Subcutaneous abdominal adipose tissue (tissue), 5 donors: Measurements from ENCODE around the gene TMEM218.
A peak's percentile ranks its signal among the peaks of the same experiment; 100 is the strongest.

Experiments used
- H3K27ac ChIP-seq: one replicate; pipeline ENCODE4 v1.7.0; 2013; ENCODE audit warnings: low read depth, mild to moderate bottlenecking, inconsistent platforms, low read length, moderate library complexity
- H3K27me3 ChIP-seq, 5 donors: one replicate each; pipeline ENCODE4 v1.7.0; 2013; ENCODE audit warnings: low read length in 5 of 5, inconsistent platforms in 1 of 5; ENCODE audit not compliant: control insufficient read depth in 5 of 5, insufficient read depth in 4 of 5
- H3K36me3 ChIP-seq, 5 donors: one replicate each; pipeline ENCODE4 v1.7.0; 2013; ENCODE audit warnings: low read length in 5 of 5; ENCODE audit not compliant: control insufficient read depth in 5 of 5, insufficient read depth in 5 of 5
- H3K4me1 ChIP-seq, 5 donors: one replicate each; pipeline ENCODE4 v1.7.0; 2013; ENCODE audit warnings: low read length in 5 of 5, mild to moderate bottlenecking in 3 of 5, moderate library complexity in 1 of 5; ENCODE audit not compliant: control insufficient read depth in 5 of 5, insufficient read depth in 5 of 5
- H3K4me3 ChIP-seq, 5 donors: one replicate each; pipeline ENCODE4 v1.7.0; 2013; ENCODE audit warnings: low read length in 5 of 5, low read depth in 1 of 5
- H3K9ac ChIP-seq, 5 donors: one replicate each; pipeline ENCODE4 v1.7.0; 2013; ENCODE audit warnings: low read length in 5 of 5, mild to moderate bottlenecking in 4 of 5, moderate library complexity in 3 of 5
- H3K9me3 ChIP-seq, 5 donors: one replicate each; pipeline ENCODE4 v1.7.0; 2013; ENCODE audit warnings: low read length in 5 of 5; ENCODE audit not compliant: control insufficient read depth in 5 of 5
- donor health status: healthy.
- donor health status: healthy.
- donor health status: healthy.
- donor health status: healthy.
- donor health status: healthy.

The TMEM218 gene

GRCh38 chr11:125111001-125111342 is 454 bp downstream of the TMEM218 start:
- Histone ChIP-seq H3K9me3 (no peaks in the 10 kb centered on the region), H3K4me1 (peaks cover 0 to 19% (median 14%) of the 10 kb centered on the region in 5 donors), H3K27me3 (no peaks in the 10 kb centered on the region), H3K4me3 (peak overlapping the region; percentile 79 to 97 (median 95)), H3K36me3 (no peaks in the 10 kb centered on the region), H3K27ac (peak overlapping the region; percentile 90), H3K9ac (peak overlapping the region; percentile 78 to 97 (median 92))

- no peaks in the 10 kb centered on the region for H3K9me3 ChIP-seq
- H3K4me3 ChIP-seq = peak overlapping the region in 4 of 5 donors; percentile 87 to 97 (median 95)
- peak overlapping the region; percentile 90 for H3K27ac ChIP-seq
- peak overlapping the region in 4 of 5 donors; percentile 7 to 97 (median 88) for H3K9ac ChIP-seq
- no peaks in the 10 kb centered on the region for H3K36me3 ChIP-seq
- peaks cover 0 to 19% (median 14%) of the 10 kb centered on the region in 5 donors for H3K4me1 ChIP-seq
- H3K27me3 ChIP-seq = no peaks in the 10 kb centered on the region
These were observed 920 bp downstream of the TMEM218 start for GRCh38 chr11:125110506-125110905.

GRCh38 chr11:125108469-125108868 is 3.0 kb downstream of the TMEM218 start:
- Histone ChIP-seq H3K36me3 (peaks cover 0 to 2% (median 0%) of the 10 kb centered on the region in 5 donors), H3K27ac (no peak overlapping the region), H3K27me3 (no peaks in the 10 kb centered on the region), H3K9ac (no peak overlapping the region), H3K4me3 (no peak overlapping the region), H3K9me3 (no peaks in the 10 kb centered on the region), H3K4me1 (peaks cover 0 to 27% (median 20%) of the 10 kb centered on the region in 5 donors)

- H3K9ac ChIP-seq = no peak overlapping the region
- H3K4me3 ChIP-seq = no peak overlapping the region
- H3K27me3 ChIP-seq = no peaks in the 10 kb centered on the region
- no peaks in the 10 kb centered on the region for H3K9me3 ChIP-seq
- peaks cover 0 to 16% (median 10%) of the 10 kb centered on the region in 5 donors for H3K36me3 ChIP-seq
- H3K4me1 ChIP-seq = peaks cover 0 to 23% (median 14%) of the 10 kb centered on the region in 5 donors
- H3K27ac ChIP-seq = no peak overlapping the region
These were observed 5.5 kb downstream of the TMEM218 start for GRCh38 chr11:125105926-125106325.

- H3K36me3 ChIP-seq = peaks cover 15 to 48% (median 38%) of the 10 kb centered on the region in 5 donors
- H3K27ac ChIP-seq = no peak overlapping the region
- H3K4me1 ChIP-seq = peaks cover 0 to 14% (median 7%) of the 10 kb centered on the region in 5 donors
- H3K27me3 ChIP-seq = no peaks in the 10 kb centered on the region
- H3K9me3 ChIP-seq = no peaks in the 10 kb centered on the region
- H3K4me3 ChIP-seq = no peak overlapping the region
- no peak overlapping the region for H3K9ac ChIP-seq
These were observed 8.9 kb downstream of the TMEM218 start for GRCh38 chr11:125102510-125102909.

GRCh38 chr11:125102025-125102424 is 9.4 kb downstream of the TMEM218 start:
- Histone ChIP-seq H3K27me3 (no peaks in the 10 kb centered on the region), H3K4me3 (no peak overlapping the region), H3K27ac (no peak overlapping the region), H3K4me1 (peaks cover 0 to 14% (median 10%) of the 10 kb centered on the region in 5 donors), H3K9me3 (no peaks in the 10 kb centered on the region), H3K36me3 (peaks cover 19 to 53% (median 43%) of the 10 kb centered on the region in 5 donors), H3K9ac (no peak overlapping the region)

- Histone ChIP-seq H3K27ac (no peak overlapping the region), H3K4me3 (no peak overlapping the region), H3K36me3 (peaks cover 23 to 57% (median 46%) of the 10 kb centered on the region in 5 donors)
These were observed 9.8 kb downstream of the TMEM218 start for GRCh38 chr11:125101596-125101995.

GRCh38 chr11:125100136-125100535 is 11.3 kb downstream of the TMEM218 start:
- Histone ChIP-seq H3K27ac (no peak overlapping the region), H3K4me3 (no peak overlapping the region), H3K36me3 (peaks cover 28 to 68% (median 55%) of the 10 kb centered on the region in 5 donors)

More at GRCh38 chr11:125101596-125101995, 9.8 kb downstream of the TMEM218 start:
- no peaks in the 10 kb centered on the region for H3K27me3 ChIP-seq
- H3K9ac ChIP-seq = no peak overlapping the region
- no peaks in the 10 kb centered on the region for H3K9me3 ChIP-seq
- H3K4me1 ChIP-seq = peaks cover 0 to 14% (median 11%) of the 10 kb centered on the region in 5 donors

GRCh38 chr11:125094731-125095130 is 16.7 kb downstream of the TMEM218 start:
- H3K4me1 ChIP-seq = peaks cover 0 to 14% (median 10%) of the 10 kb centered on the region in 5 donors
- no peak overlapping the region for H3K27ac ChIP-seq
- no peaks in the 10 kb centered on the region for H3K9me3 ChIP-seq
- H3K27me3 ChIP-seq = no peaks in the 10 kb centered on the region
- H3K36me3 ChIP-seq = peaks cover 22 to 49% (median 39%) of the 10 kb centered on the region in 5 donors
- no peak overlapping the region for H3K9ac ChIP-seq
- H3K4me3 ChIP-seq = no peak overlapping the region

More at GRCh38 chr11:125100136-125100535, 11.3 kb downstream of the TMEM218 start:
- peaks cover 0 to 13% (median 10%) of the 10 kb centered on the region in 5 donors for H3K4me1 ChIP-seq
- no peaks in the 10 kb centered on the region for H3K27me3 ChIP-seq
- H3K9me3 ChIP-seq = no peaks in the 10 kb centered on the region
- H3K9ac ChIP-seq = no peak overlapping the region

- no peak overlapping the region for H3K27ac ChIP-seq
- peaks cover 0 to 14% (median 10%) of the 10 kb centered on the region in 5 donors for H3K4me1 ChIP-seq
- no peaks in the 10 kb centered on the region for H3K27me3 ChIP-seq
- H3K4me3 ChIP-seq = no peak overlapping the region
- H3K9ac ChIP-seq = peak overlapping the region in 1 of 5 donors; percentile 5
- no peaks in the 10 kb centered on the region for H3K9me3 ChIP-seq
- H3K36me3 ChIP-seq = peaks cover 15 to 37% (median 30%) of the 10 kb centered on the region in 5 donors
These were observed 17.9 kb downstream of the TMEM218 start for GRCh38 chr11:125093502-125093901.
